ENCODE measurements around the gene VDAC1.

- TF ChIP-seq, protein P1, sequence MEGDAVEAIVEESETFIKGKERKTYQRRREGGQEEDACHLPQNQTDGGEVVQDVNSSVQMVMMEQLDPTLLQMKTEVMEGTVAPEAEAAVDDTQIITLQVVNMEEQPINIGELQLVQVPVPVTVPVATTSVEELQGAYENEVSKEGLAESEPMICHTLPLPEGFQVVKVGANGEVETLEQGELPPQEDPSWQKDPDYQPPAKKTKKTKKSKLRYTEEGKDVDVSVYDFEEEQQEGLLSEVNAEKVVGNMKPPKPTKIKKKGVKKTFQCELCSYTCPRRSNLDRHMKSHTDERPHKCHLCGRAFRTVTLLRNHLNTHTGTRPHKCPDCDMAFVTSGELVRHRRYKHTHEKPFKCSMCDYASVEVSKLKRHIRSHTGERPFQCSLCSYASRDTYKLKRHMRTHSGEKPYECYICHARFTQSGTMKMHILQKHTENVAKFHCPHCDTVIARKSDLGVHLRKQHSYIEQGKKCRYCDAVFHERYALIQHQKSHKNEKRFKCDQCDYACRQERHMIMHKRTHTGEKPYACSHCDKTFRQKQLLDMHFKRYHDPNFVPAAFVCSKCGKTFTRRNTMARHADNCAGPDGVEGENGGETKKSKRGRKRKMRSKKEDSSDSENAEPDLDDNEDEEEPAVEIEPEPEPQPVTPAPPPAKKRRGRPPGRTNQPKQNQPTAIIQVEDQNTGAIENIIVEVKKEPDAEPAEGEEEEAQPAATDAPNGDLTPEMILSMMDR (conservative IDR thresholded peaks at IDR 0.05 in 1 of 2, IDR thresholded peaks at IDR 0.05 in 1 of 2; ENCODE audit: low read depth in 1 of 2, low read length in 2 of 2): no peak
- TF ChIP-seq EZH2 (IDR thresholded peaks at IDR 0.05; ENCODE audit: low read length, missing control alignments): no peak
These were observed at the start of gene VDAC1 for GRCh38 chr5:134004626-134005416.

Data from fibroblast of lung (primary cell).